GM23338 (cell line): Measurements from ENCODE around the gene WRNIP1. TPM values are rescaled to one million over a fixed set of nuclear protein-coding genes. Genes with fewer than 3 reads are reported as not detected.

Experiments used
- ATAC-seq: fragments of 200-7000 bp; cut with Tn5 transposase; 3 replicates; pipeline ENCODE4 v1.9.1; 2020
- DNase-seq: peaks from one replicate; pipeline ENCODE4 v3.0.0-alpha.2; 2015; ENCODE audit warnings: low spot score
- H2AFZ ChIP-seq: fragments of 200-600 bp; sonication (generic); 2 replicates; pipeline ENCODE4 v1.8.0; 2016; ENCODE audit warnings: antibody characterized with exemption, mild to moderate bottlenecking, moderate library complexity
- H3F3A ChIP-seq: fragments of 200-600 bp; sonication (generic); replicated peaks from 2 replicates; pipeline ENCODE4 v1.8.0; 2017; ENCODE audit warnings: antibody characterized with exemption, mixed run types, low read depth
- H3K27ac ChIP-seq: fragments of 200-600 bp; sonication (generic); 2 replicates; pipeline ENCODE4 v1.6.1; 2016; ENCODE audit warnings: low read depth
- H3K27me3 ChIP-seq: fragments of 200-600 bp; sonication (generic); 2 replicates; pipeline ENCODE4 v1.8.0; 2016; ENCODE audit warnings: mild to moderate bottlenecking, mixed run types, moderate library complexity; ENCODE audit not compliant: insufficient read depth
- H3K36me3 ChIP-seq: fragments of 200-600 bp; sonication (generic); 2 replicates; pipeline ENCODE4 v1.8.0; 2016; ENCODE audit warnings: mild to moderate bottlenecking; ENCODE audit not compliant: insufficient read depth
- H3K4me1 ChIP-seq: fragments of 200-600 bp; sonication (generic); 2 replicates; pipeline ENCODE4 v1.8.0; 2016; ENCODE audit warnings: mild to moderate bottlenecking, moderate library complexity; ENCODE audit not compliant: insufficient read depth
- H3K4me2 ChIP-seq: fragments of 200-600 bp; sonication (generic); 2 replicates; pipeline ENCODE4 v1.7.1; 2017; ENCODE audit warnings: mixed run types
- H3K4me3 ChIP-seq: fragments of 200-600 bp; sonication (generic); 2 replicates; pipeline ENCODE4 v1.6.1; 2016; ENCODE audit warnings: mixed run types
- H3K79me2 ChIP-seq: fragments of 200-600 bp; sonication (generic); replicated peaks from 2 replicates; pipeline ENCODE4 v1.8.0; 2017; ENCODE audit warnings: mild to moderate bottlenecking; ENCODE audit not compliant: insufficient read depth
- H3K9me2 ChIP-seq: fragments of 200-600 bp; sonication (generic); 2 replicates; pipeline ENCODE4 v1.8.0; 2017; ENCODE audit not compliant: insufficient read depth
- H4K20me1 ChIP-seq: fragments of 200-600 bp; sonication (generic); replicated peaks from 2 replicates; pipeline ENCODE4 v1.8.0; 2017; ENCODE audit warnings: mild to moderate bottlenecking; ENCODE audit not compliant: insufficient read depth
- H3K27ac Mint-ChIP-seq: 2 replicates; pipeline ENCODE4 v1.8.0; 2020; ENCODE audit warnings: inconsistent platforms, mild to moderate bottlenecking, moderate library complexity, mixed read lengths
- H3K27me3 Mint-ChIP-seq: 3 replicates; pipeline ENCODE4 v1.8.0; 2022; ENCODE audit warnings: low read depth, mild to moderate bottlenecking, moderate library complexity, mixed read lengths, inconsistent platforms; ENCODE audit not compliant: insufficient read depth, poor library complexity
- H3K36me3 Mint-ChIP-seq: 3 replicates; pipeline ENCODE4 v1.8.0; 2021; ENCODE audit warnings: low read depth, mild to moderate bottlenecking, inconsistent platforms, moderate library complexity, mixed read lengths
- H3K4me1 Mint-ChIP-seq: 3 replicates; pipeline ENCODE4 v1.8.0; 2020; ENCODE audit warnings: mild to moderate bottlenecking, inconsistent platforms, mixed read lengths
- H3K4me3 Mint-ChIP-seq: 3 replicates; pipeline ENCODE4 v1.8.0; 2021; ENCODE audit warnings: moderate library complexity, mild to moderate bottlenecking, inconsistent platforms, mixed read lengths
- H3K9me3 Mint-ChIP-seq: 3 replicates; pipeline ENCODE4 v1.8.0; 2020; ENCODE audit warnings: moderate library complexity, mild to moderate bottlenecking, inconsistent platforms, mixed read lengths
- CREB1 ChIP-seq: fragments of 250-450 bp; sonication (Bioruptor Pico); IDR thresholded peaks from 2 replicates; pipeline ENCODE4 v1.5.0; 2020; ENCODE audit warnings: low read depth, mild to moderate bottlenecking, moderate library complexity
- EZH2 ChIP-seq: fragments of 200-600 bp; sonication (generic); IDR thresholded peaks from one replicate; pipeline ENCODE4 v1.8.0; 2017; ENCODE audit warnings: antibody characterized with exemption, mild to moderate bottlenecking, low read depth; ENCODE audit not compliant: unreplicated experiment
- EZH2phosphoT487 ChIP-seq: fragments of 200-600 bp; sonication (generic); IDR thresholded peaks from one replicate; pipeline ENCODE4 v1.8.1; 2018; ENCODE audit warnings: antibody characterized with exemption; ENCODE audit not compliant: unreplicated experiment
- JUNB ChIP-seq: IDR thresholded peaks from one replicate; pipeline ENCODE4 v1.6.1; 2016; ENCODE audit warnings: antibody characterized with exemption; ENCODE audit not compliant: unreplicated experiment
- REST ChIP-seq: IDR thresholded peaks from one replicate; pipeline ENCODE4 v1.6.1; 2018; ENCODE audit warnings: antibody characterized with exemption; ENCODE audit not compliant: unreplicated experiment
- STAT1 ChIP-seq: IDR thresholded peaks from one replicate; pipeline ENCODE4 v1.6.1; 2016; ENCODE audit warnings: antibody characterized with exemption; ENCODE audit not compliant: unreplicated experiment
- ZNF331 ChIP-seq: fragments of 250-450 bp; sonication (Bioruptor Pico); IDR thresholded peaks from 2 replicates; pipeline ENCODE4 v1.5.0; 2020; ENCODE audit warnings: low read depth, mild to moderate bottlenecking, moderate library complexity
- polyA plus RNA-seq: library from polyadenylated mRNA; unstranded; fragments of >200 nt; fragmentation: Nextera tagmentation; extraction: Ambion mirVana; gene quantifications from 2 replicates; pipeline ENCODE4 v1.2.1, GENCODE V29; 2016
- total RNA-seq: library from RNA; depleted of rRNA; stranded (reverse); fragments of >200 nt; shearing (Covaris generic); gene quantifications from 2 replicates; pipeline ENCODE4 v1.2.3, GENCODE V29; 2014
- TF ChIP-seq, protein P1 (sequence below), 2 experiments: fragments of 200-600 bp in 1 of 2; sonication (generic) in 1 of 2; conservative IDR thresholded peaks; 2 replicates each; pipeline versions ENCODE4 v1.5.1 to v1.6.1; 2016 to 2017; ENCODE audit warnings: antibody characterized with exemption in 2 of 2, low read depth in 2 of 2, mild to moderate bottlenecking in 2 of 2, moderate library complexity in 1 of 2
- TF ChIP-seq, protein P2 (sequence below): IDR thresholded peaks from 2 replicates; pipeline ENCODE4 v1.6.1; 2016; ENCODE audit warnings: antibody characterized with exemption

Gene WRNIP1
- total and polyA plus RNA-seq, 2 experiments from 2014 or later = 27.6 to 66.0 TPM

DNA sequence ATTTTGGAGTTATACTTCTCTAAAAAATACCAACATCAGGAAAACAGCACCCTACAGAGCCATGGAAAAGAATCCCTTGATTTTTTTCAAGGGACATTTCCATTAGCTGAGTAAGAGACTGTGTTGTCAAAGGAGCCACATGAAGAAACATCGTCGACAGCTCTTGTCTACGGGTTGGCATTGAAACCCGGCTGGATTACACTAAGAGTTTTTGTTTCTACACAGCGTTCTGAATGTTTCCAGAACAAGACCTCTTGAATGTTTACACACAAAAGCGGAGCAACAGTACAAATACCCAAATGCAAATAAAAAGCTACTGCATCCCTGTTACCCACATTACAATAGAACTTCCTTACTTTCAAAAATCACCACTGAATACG is 12.1 kb upstream of the WRNIP1 start:
- ATAC-seq = no peak

GRCh38 chr6:2753743-2754142 is 11.4 kb upstream of the WRNIP1 start:
- H2AFZ ChIP-seq = no peak overlapping the region
- H3K79me2 ChIP-seq = no peaks in the 10 kb centered on the region
- Mint-ChIP-seq H3K36me3 (no peaks in the 10 kb centered on the region), H3K27me3 (peaks cover 2% of the 10 kb centered on the region), H3K4me1 (peaks cover 2% of the 10 kb centered on the region; the same call in 2 of the 3 replicates), H3K27ac (no peak overlapping the region), H3K9me3 (no peaks in the 10 kb centered on the region), H3K4me3 (no peak overlapping the region)
- no peaks in the 10 kb centered on the region for H3K9me2 ChIP-seq
- H3K27ac ChIP-seq = no peak overlapping the region
- H3K4me2 ChIP-seq = no peak overlapping the region
- H3F3A ChIP-seq = no peaks in the 10 kb centered on the region
- H3K4me3 ChIP-seq = no peak overlapping the region
- H3K27me3 ChIP-seq = no peaks in the 10 kb centered on the region
- no peaks in the 10 kb centered on the region for H4K20me1 ChIP-seq
- no peaks in the 10 kb centered on the region for H3K36me3 ChIP-seq
- no peak for ATAC-seq
- no peaks in the 10 kb centered on the region for H3K4me1 ChIP-seq
- no peak for DNase-seq
- no peak for TF ChIP-seq JUNB
- TF ChIP-seq STAT1 = no peak
- TF ChIP-seq REST = no peak
- TF ChIP-seq EZH2 = no peak
- TF ChIP-seq, protein P1, sequence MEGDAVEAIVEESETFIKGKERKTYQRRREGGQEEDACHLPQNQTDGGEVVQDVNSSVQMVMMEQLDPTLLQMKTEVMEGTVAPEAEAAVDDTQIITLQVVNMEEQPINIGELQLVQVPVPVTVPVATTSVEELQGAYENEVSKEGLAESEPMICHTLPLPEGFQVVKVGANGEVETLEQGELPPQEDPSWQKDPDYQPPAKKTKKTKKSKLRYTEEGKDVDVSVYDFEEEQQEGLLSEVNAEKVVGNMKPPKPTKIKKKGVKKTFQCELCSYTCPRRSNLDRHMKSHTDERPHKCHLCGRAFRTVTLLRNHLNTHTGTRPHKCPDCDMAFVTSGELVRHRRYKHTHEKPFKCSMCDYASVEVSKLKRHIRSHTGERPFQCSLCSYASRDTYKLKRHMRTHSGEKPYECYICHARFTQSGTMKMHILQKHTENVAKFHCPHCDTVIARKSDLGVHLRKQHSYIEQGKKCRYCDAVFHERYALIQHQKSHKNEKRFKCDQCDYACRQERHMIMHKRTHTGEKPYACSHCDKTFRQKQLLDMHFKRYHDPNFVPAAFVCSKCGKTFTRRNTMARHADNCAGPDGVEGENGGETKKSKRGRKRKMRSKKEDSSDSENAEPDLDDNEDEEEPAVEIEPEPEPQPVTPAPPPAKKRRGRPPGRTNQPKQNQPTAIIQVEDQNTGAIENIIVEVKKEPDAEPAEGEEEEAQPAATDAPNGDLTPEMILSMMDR (conservative IDR thresholded peaks at IDR 0.05; ENCODE audit: low read depth in 2 of 2) = no peak
- no peak for TF ChIP-seq EZH2phosphoT487
- no peak for TF ChIP-seq ZNF331 (CRISPR knock-in tag)
- no peak for TF ChIP-seq CREB1 (CRISPR knock-in tag)

More for the DNA sequence above, 12.1 kb upstream of the WRNIP1 start:
- no peak for TF ChIP-seq EZH2
- TF ChIP-seq, protein P2, sequence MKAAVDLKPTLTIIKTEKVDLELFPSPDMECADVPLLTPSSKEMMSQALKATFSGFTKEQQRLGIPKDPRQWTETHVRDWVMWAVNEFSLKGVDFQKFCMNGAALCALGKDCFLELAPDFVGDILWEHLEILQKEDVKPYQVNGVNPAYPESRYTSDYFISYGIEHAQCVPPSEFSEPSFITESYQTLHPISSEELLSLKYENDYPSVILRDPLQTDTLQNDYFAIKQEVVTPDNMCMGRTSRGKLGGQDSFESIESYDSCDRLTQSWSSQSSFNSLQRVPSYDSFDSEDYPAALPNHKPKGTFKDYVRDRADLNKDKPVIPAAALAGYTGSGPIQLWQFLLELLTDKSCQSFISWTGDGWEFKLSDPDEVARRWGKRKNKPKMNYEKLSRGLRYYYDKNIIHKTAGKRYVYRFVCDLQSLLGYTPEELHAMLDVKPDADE = no peak
- TF ChIP-seq, protein P1 (conservative IDR thresholded peaks at IDR 0.05; ENCODE audit: low read depth in 2 of 2) = no peak
- Histone ChIP-seq H3K4me1 (no peaks in the 10 kb centered on the region), H3K9me2 (no peaks in the 10 kb centered on the region), H2AFZ (no peak overlapping the region), H3K36me3 (no peaks in the 10 kb centered on the region), H3K4me2 (no peak overlapping the region), H3F3A (no peaks in the 10 kb centered on the region), H4K20me1 (no peaks in the 10 kb centered on the region), H3K27me3 (no peaks in the 10 kb centered on the region), H3K27ac (no peak overlapping the region), H3K79me2 (no peaks in the 10 kb centered on the region), H3K4me3 (no peak overlapping the region)
- peaks cover 2% of the 10 kb centered on the region for H3K27me3 Mint-ChIP-seq
- H3K36me3 Mint-ChIP-seq = no peaks in the 10 kb centered on the region
- no peak for DNase-seq
- H3K9me3 Mint-ChIP-seq = no peaks in the 10 kb centered on the region
- H3K4me1 Mint-ChIP-seq = peaks cover 2% of the 10 kb centered on the region; the same call in 2 of the 3 replicates
- no peak overlapping the region for H3K4me3 Mint-ChIP-seq
- H3K27ac Mint-ChIP-seq = no peak overlapping the region
